Liver (tissue), 9 donors: ENCODE measurements around the gene ZSWIM2. TPM values are rescaled to one million over a fixed set of nuclear protein-coding genes. Genes with fewer than 3 reads are reported as not detected.
"Not testable (repeated sequence)": the region's sequence is repeated elsewhere in the genome, so short reads cannot be mapped to it uniquely, and the experiment has no call there.

ENCODE experiments used
- DNase-seq: peaks from one replicate; pipeline ENCODE4 v3.0.0-alpha.2; 2017; ENCODE audit warnings: low spot score
- H3K27ac ChIP-seq, 2 donors: one replicate each; pipeline ENCODE4 v1.7.0; 2013; ENCODE audit warnings: inconsistent platforms in 2 of 2, low read length in 2 of 2, control low read depth in 1 of 2, low read depth in 1 of 2, mild to moderate bottlenecking in 1 of 2
- H3K27me3 ChIP-seq, 4 donors: one replicate each; pipeline versions ENCODE4 v1.6.1 to v1.7.0; 2013; ENCODE audit warnings: low read length in 3 of 4, inconsistent platforms in 1 of 4, mild to moderate bottlenecking in 1 of 4, moderate library complexity in 1 of 4; ENCODE audit not compliant: control insufficient read depth in 4 of 4, insufficient read depth in 4 of 4
- H3K36me3 ChIP-seq, 4 donors: one replicate each; pipeline versions ENCODE4 v1.6.1 to v1.7.0; 2013; ENCODE audit warnings: low read length in 3 of 4, mild to moderate bottlenecking in 3 of 4, low read depth in 1 of 4, moderate library complexity in 1 of 4; ENCODE audit not compliant: control insufficient read depth in 4 of 4, insufficient read depth in 3 of 4
- H3K4me1 ChIP-seq, 4 donors: one replicate each; pipeline versions ENCODE4 v1.6.1 to v1.7.0; 2013; ENCODE audit warnings: low read length in 3 of 4, mild to moderate bottlenecking in 3 of 4, moderate library complexity in 1 of 4; ENCODE audit not compliant: control insufficient read depth in 4 of 4, insufficient read depth in 4 of 4
- H3K4me3 ChIP-seq, 3 donors: one replicate each; pipeline versions ENCODE4 v1.6.1 to v1.7.0; 2013; ENCODE audit warnings: low read length in 3 of 3, control low read depth in 1 of 3, low read depth in 1 of 3, mild to moderate bottlenecking in 1 of 3
- H3K9ac ChIP-seq, 2 donors: one replicate each; pipeline ENCODE4 v1.7.0; 2013; ENCODE audit warnings: low read length in 2 of 2, mild to moderate bottlenecking in 2 of 2, moderate library complexity in 2 of 2, control low read depth in 1 of 2, low read depth in 1 of 2
- H3K9me3 ChIP-seq, 4 donors: one replicate each; pipeline versions ENCODE4 v1.6.1 to v1.7.0; 2013; ENCODE audit warnings: low read length in 3 of 4; ENCODE audit not compliant: control insufficient read depth in 4 of 4
- ATF3 ChIP-seq: IDR thresholded peaks from 2 replicates; pipeline ENCODE4 v1.6.1; 2016; ENCODE audit warnings: antibody characterized with exemption
- FOXA1 ChIP-seq: IDR thresholded peaks from 2 replicates; pipeline ENCODE4 v1.6.1; 2016; ENCODE audit warnings: antibody characterized with exemption
- FOXA2 ChIP-seq: IDR thresholded peaks from 2 replicates; pipeline ENCODE4 v1.6.1; 2016; ENCODE audit warnings: antibody characterized with exemption
- GABPA ChIP-seq, 2 donors: IDR thresholded peaks in 1 of 2; conservative IDR thresholded peaks in 1 of 2; 2 replicates each; pipeline ENCODE4 v1.6.1; 2016; ENCODE audit warnings: antibody characterized with exemption in 2 of 2, mild to moderate bottlenecking in 1 of 2, moderate library complexity in 1 of 2
- HNF4G ChIP-seq: IDR thresholded peaks from 2 replicates; pipeline ENCODE4 v1.6.1; 2016; ENCODE audit warnings: antibody characterized with exemption
- MAX ChIP-seq: IDR thresholded peaks from 2 replicates; pipeline ENCODE4 v1.6.1; 2016; ENCODE audit warnings: antibody characterized with exemption
- NR2F2 ChIP-seq: IDR thresholded peaks from 2 replicates; pipeline ENCODE4 v1.6.1; 2016; ENCODE audit warnings: antibody characterized with exemption
- REST ChIP-seq: IDR thresholded peaks from 2 replicates; pipeline ENCODE4 v1.6.1; 2016; ENCODE audit warnings: antibody characterized with exemption, mild to moderate bottlenecking
- RXRA ChIP-seq, 2 donors: IDR thresholded peaks; 2 replicates each; pipeline ENCODE4 v1.6.1; 2017 to 2018; ENCODE audit warnings: antibody characterized with exemption in 2 of 2, mild to moderate bottlenecking in 1 of 2
- SP1 ChIP-seq: IDR thresholded peaks from 2 replicates; pipeline ENCODE4 v1.6.1; 2018; ENCODE audit warnings: antibody characterized with exemption, mild to moderate bottlenecking
- TAF1 ChIP-seq: conservative IDR thresholded peaks from 2 replicates; pipeline ENCODE4 v1.6.1; 2016; ENCODE audit warnings: antibody characterized with exemption, mild to moderate bottlenecking
- YY1 ChIP-seq: IDR thresholded peaks from 2 replicates; pipeline ENCODE4 v1.6.1; 2016; ENCODE audit warnings: antibody characterized with exemption, mild to moderate bottlenecking
- ZBTB33 ChIP-seq: IDR thresholded peaks from 2 replicates; pipeline ENCODE4 v1.6.1; 2016; ENCODE audit warnings: antibody characterized with exemption
- WGBS: extraction: QIAGEN DNeasy Blood & Tissue Kit; methylation state at CpG from one replicate; pipeline ENCODE4 v1.1.7; 2013; 5-methylcytosine and 5-hydroxymethylcytosine counted together
- polyA plus RNA-seq, 2 donors: library from polyadenylated mRNA; stranded (reverse) in 1 of 2; unstranded in 1 of 2; fragments of 200-250 nt in 1 of 2; fragments of >200 nt in 1 of 2; fragmentation: Nextera tagmentation in 1 of 2; extraction: Ambion mirVana in 1 of 2; gene quantifications; one replicate each; pipeline versions ENCODE4 v1.2.1 to v1.2.3, GENCODE V29; 2013 to 2015
- total RNA-seq, 2 donors: library from RNA; depleted of rRNA; stranded (reverse); fragments of >200 nt; gene quantifications; one replicate each; pipeline ENCODE4 v1.2.3, GENCODE V29; 2014
- TF ChIP-seq, protein P1 (sequence below): fragments of 150-350 bp; IDR thresholded peaks from 2 replicates; pipeline ENCODE4 v1.5.1; 2017; ENCODE audit warnings: improper control_type of control experiment, low read depth, low read length; ENCODE audit not compliant: missing input control
- donor health status: healthy.
- donor health status: healthy.
- donor health status: healthy.
- donor health status: healthy.
- donor health status: healthy.

The ZSWIM2 gene, protein sequence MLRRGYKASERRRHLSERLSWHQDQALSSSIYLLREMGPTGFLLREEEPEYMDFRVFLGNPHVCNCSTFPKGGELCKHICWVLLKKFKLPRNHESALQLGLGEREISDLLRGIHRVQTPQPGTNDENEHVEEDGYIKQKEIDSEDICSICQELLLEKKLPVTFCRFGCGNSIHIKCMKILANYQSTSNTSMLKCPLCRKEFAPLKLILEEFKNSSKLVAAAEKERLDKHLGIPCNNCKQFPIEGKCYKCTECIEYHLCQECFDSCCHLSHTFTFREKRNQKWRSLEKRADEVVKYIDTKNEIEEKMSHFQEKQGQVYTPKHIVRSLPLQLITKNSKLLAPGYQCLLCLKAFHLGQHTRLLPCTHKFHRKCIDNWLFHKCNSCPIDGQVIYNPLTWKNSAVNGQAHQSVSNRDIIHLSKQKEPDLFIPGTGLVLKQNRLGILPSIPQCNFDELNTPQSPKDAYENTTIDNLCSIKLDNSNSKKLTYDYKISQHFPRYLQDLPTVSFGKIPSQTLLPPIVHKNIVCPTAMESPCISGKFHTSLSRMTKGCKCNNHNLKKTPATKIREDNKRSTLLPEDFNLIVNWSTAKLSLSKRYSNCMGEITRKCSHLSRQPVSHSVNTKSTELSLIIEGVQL
- total RNA-seq, result not detected
- polyA plus RNA-seq, result not detected

DNA sequence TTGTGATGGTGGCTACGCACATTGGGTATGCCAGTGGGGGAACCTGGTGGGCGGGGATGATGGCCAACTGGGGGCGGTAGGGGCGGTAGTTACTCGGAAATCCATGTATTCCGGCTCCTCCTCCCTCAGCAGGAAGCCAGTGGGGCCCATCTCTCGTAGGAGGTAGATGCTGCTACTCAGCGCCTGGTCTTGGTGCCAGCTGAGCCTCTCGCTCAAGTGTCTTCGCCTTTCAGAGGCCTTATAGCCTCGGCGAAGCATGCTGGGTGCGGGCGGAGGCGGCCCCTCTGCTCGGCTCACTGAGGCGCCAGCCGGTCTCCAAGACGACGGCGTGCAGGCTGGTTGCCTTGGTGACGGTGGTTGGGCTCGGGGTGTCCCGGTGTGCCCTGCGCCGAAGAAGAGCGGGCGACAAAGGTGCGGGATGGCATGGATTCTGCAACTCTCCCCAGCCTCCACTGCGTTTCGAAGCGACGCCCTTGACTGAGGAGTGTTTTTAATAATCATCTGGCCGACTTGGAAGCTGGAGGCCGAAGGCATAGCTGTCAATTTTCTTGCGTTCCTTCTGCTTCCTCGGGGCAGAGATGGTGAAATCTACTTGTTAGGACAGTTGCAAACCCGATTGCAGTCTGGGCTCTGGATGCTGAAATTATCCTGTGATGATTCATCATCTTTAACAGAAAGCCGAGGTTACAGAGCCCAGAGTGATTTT lies at the start of gene ZSWIM2:
Gene ZSWIM2, minus strand, starts transcription at position 298 of the 706 bp plus-strand sequence. Its CDS starts 40 bp downstream, at position 258.
- 5% methylated on average over 39 of the region's 39 CpGs for WGBS
- TF ChIP-seq ATF3 (no peak), MAX (no peak), SP1 (no peak), HNF4G (no peak), FOXA1 (no peak), YY1 (no peak), REST (no peak), TAF1 (no peak), FOXA2 (no peak), NR2F2 (no peak), GABPA (IDR thresholded peaks at IDR 0.05 in 1 of 2, conservative IDR thresholded peaks at IDR 0.05 in 1 of 2) (no peak), RXRA (IDR thresholded peaks at IDR 0.05) (no peak), ZBTB33 (no peak)
- TF ChIP-seq, protein P1, sequence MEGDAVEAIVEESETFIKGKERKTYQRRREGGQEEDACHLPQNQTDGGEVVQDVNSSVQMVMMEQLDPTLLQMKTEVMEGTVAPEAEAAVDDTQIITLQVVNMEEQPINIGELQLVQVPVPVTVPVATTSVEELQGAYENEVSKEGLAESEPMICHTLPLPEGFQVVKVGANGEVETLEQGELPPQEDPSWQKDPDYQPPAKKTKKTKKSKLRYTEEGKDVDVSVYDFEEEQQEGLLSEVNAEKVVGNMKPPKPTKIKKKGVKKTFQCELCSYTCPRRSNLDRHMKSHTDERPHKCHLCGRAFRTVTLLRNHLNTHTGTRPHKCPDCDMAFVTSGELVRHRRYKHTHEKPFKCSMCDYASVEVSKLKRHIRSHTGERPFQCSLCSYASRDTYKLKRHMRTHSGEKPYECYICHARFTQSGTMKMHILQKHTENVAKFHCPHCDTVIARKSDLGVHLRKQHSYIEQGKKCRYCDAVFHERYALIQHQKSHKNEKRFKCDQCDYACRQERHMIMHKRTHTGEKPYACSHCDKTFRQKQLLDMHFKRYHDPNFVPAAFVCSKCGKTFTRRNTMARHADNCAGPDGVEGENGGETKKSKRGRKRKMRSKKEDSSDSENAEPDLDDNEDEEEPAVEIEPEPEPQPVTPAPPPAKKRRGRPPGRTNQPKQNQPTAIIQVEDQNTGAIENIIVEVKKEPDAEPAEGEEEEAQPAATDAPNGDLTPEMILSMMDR, result no peak
- Histone ChIP-seq H3K27me3 (peaks cover 0 to 2% (median 0%) of the 10 kb centered on the region in 4 donors), H3K4me1 (peaks cover 0 to 4% (median under 1%) of the 10 kb centered on the region in 4 donors), H3K4me3 (peak within 1 kb of the TSS; percentile 6 to 39 (median 18)), H3K9ac (no peak within 1 kb of the TSS), H3K9me3 (no peaks in the 10 kb centered on the region), H3K27ac (no peak within 1 kb of the TSS), H3K36me3 (no peaks in the 10 kb centered on the region)
- DNase-seq, result peak; percentile 36

GRCh38 chr2:186896220-186896619 lies 47.2 kb upstream of the ZSWIM2 start:
- not testable (repeated sequence) for DNase-seq, H3K9me3 ChIP-seq, H3K9ac ChIP-seq, H3K4me1 ChIP-seq, H3K27ac ChIP-seq, H3K27me3 ChIP-seq, H3K4me3 ChIP-seq, H3K36me3 ChIP-seq
- WGBS, result 64% methylated on average over 3 of the region's 3 CpGs
